HT-29 (cell line): Measurements from ENCODE around the gene SLC16A12. TPM values are rescaled to one million over a fixed set of nuclear protein-coding genes. Genes with fewer than 3 reads are reported as not detected.

Experiments
- DNase-seq: peaks from one replicate; pipeline ENCODE4 v3.0.0-alpha.2; 2015; ENCODE audit warnings: low spot score
- total RNA-seq: library from RNA; depleted of rRNA; stranded (reverse); fragments of >200 nt; shearing (Covaris generic); gene quantifications from 2 replicates; pipeline ENCODE4 v1.2.3, GENCODE V29; 2014

SLC16A12 gene
- total RNA-seq, 1 experiment from 2014 or later: 0.18 TPM

DNA sequence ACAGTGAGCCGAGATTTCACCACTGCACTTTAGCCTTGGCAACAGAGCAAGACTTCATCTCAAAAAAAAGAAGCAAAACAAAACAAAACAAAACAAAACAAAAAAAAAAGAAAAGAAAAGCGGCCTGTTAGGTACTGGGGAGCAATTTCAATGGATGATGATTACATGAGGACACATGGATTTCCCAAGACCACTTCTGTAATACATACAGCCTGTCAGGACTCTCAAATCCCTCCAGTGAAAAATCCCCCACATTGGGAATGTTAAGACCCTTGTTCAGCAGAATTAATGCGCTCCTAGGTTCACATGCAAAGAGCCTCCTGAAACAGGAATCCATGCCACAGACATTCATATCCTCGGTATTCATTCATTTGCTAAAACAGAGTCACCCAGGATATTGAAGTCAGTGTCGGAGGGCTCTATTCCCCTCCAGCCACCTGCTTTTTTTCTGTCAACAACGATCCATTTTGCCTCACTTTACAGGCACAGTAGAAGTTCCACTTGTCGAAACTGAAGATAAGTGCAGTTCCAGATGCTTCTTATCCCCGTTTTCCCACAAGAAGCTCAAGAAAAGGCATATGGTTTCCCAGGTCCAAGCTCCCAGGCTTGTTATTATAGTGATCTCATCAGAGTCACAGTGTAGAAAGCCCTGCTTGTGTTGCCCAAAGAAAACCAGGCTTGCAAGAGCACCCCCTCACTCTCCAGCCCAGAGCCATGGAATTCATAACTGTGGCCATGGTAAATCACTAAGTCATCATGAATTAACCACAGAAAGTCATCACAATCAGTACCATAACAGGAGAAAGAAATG, 20.2 kb downstream of the SLC16A12 start:
- no peak for DNase-seq

DNA sequence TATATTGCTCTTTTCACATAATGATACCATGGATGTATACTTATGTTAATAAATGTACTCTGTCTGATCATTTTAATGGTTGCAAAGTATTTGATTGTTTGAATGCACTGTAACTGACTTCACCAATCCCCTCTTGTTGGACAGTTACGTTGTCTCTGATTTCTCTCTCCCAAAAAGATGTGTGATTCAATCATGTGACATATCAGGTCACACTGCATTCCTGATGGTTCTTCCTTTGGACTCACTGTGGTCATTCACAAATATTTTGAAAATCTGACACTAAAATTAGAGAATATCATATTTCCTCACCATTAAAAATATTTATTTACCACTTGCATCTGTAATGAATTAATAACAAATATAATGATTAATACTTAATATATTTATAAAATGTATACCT, 22.2 kb downstream of the SLC16A12 start:
- DNase-seq: no peak

DNA sequence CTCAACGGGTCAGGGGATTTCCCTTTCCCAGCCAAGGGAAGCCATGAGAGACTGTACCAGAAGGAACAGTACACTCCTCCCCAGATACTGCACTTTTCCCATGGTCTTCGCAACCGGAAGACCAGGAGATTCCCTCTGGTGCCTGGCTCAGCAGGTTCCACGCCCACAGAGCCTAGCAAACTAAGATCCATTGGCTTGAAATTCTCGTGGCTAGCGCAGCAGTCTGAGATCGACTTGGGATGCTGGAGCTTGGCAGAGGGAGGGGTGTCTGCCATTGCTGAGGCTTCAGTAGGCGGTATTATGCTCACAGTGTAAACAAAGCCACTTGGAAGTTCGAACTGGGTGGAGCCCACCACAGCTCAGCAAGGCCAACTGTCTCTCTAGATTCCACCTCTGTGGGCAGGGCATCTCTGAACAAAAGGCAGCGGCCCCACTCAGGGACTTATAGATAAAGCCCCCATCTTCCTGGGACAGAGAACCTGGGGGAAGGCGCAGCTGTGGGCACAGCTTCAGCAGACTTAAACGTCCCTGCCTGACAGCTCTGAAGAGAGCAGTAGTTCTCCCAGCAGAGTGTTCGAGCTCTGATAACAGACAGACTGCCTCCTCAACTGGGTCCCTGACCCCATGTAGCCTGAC, 29.6 kb downstream of the SLC16A12 start:
- DNase-seq: no peak

DNA sequence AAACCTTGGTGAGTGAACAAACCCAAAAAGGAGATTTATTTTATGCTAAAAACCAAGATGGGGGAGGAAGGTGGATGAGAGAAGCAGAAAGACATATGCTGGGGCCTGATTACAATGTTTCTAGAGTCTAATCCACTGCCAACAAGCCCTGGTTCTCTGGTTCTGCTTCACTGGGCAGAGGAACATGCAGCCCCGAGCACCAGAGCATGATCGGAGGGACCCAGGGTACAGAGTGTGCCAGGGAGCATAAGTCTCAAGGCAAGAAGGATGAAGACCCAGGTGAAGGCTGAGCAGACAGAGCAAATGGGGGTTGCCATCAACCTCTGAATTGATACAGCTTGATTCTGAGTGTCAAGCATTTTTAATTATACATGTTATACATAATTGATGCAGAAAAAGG, 30.7 kb downstream of the SLC16A12 start:
- no peak for DNase-seq

DNA sequence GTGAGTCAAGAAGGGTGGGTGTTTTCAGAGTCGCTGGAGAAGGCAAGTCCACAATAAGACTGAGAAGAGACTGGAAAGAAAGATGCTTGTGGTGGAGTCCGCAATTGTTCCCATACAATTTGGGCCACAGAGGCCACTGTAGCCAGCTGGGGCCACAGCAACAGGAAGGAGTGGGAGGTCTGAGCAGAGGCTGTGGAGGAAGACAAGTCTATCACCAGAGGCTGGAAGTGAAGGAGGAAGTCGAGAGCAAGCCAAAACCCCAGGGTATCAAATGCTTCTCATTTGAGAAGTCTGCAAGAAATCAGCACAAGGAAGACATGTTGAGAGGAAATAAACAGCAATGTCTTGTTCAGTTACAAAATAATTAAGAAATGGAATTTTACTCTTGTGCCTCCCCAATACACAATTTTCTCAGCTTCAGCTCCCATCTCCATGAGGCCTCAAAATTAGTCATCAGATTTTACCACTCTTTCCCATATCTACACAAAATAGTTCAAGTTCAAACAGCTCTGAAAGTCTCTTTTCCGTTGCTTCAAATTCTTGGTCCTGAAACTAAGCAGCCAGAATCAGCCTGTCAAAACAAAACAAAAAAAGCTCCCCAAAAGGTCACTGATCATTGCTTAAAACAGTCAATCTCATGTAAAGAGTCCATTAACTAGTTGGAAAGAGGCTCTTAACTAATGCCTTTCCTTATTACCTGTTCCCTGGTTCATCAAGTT, 31.6 kb downstream of the SLC16A12 start:
- DNase-seq: no peak

DNA sequence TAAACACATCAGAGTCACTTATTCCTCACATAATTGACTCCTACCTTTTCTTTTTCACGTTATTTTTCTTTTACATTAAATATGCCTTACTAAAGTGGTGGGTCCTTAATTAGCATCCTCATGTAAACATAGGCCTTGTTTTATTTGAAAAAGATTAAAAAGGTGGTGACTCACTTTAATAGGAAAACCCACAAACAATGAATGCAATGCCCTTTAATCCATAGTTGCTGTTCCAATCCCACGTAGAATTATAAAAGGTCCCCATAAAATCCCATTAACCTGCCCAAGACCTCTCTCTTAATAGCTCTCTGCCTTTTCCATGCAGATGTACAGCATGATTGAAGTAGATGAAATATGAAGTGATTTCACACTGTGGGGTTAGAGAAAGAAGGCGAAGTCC, 32.2 kb downstream of the SLC16A12 start:
- DNase-seq: peak; percentile 22

DNA sequence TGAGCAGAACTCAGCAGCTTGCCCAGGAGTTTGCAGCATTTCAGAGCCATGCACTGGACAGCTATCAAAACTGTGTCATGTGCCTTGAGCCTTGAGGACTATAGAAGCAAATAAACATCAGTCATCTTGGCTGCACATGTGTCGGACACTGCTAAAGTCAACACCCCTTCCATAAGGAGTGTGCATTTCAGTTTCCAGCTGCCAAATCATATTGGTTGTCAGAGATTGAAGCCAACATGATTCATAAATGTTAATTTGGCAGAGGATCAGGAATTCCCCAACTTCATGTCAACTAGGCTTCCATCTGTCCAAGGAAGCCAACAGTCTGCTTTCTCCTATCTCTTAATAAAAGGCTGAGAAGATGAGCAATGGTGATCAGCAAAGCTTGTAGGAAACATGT, 32.8 kb downstream of the SLC16A12 start:
- DNase-seq: no peak

DNA sequence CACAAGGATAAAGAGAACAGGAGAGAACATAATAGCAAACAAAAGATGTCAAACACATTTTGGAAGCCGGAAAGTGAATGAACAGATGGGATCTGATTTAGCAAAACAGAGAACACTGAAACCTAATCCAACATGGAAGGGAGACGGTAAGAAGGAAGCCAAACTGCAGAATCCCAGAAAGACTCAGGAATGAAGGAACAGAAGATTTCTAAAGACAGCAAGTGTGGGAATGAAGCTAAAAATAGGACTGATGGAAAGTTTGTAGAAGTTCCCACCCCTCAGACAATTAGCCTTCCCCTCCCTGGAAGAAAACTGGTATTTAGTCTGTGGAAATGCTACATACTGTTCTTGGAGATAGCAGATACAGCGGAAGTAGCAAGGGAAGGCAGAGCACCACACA, 40.8 kb downstream of the SLC16A12 start:
- no peak for DNase-seq

DNA sequence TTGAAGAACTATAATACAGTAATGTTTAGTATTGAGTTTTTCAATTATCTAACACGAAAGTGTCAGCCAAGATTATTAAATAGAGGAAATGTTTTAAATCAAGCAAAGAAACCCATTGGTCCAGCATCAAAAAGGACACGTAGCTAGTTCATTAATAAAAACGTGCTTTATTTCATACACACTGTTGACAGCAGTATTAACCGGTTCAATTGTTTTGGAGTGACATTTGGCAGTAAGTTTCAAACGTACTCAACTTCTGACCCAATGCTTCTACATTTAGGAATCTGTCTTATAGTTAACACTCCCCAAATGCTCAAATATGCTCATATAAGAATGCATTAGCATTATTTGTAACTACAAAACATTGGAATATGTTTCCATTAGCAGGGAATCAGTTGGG, 41.3 kb downstream of the SLC16A12 start:
- DNase-seq: no peak

DNA sequence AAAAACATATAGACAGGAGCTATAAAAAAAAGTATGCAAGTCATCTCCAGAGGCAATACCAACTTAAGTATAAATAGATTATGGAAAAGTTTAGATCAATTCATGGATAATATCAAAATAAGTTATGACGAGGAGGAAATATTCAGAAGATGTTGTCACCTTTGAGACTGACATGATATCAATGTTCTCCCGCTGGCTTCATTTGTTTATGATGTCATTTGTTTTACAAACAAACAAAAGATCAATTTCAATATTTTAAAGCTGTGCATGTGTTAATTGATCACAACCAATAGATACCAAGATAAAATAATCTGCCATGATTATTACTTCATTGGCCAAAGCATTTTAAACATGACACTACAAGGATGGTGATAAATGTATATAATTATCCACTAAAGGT, 43.5 kb downstream of the SLC16A12 start:
- DNase-seq: no peak

DNA sequence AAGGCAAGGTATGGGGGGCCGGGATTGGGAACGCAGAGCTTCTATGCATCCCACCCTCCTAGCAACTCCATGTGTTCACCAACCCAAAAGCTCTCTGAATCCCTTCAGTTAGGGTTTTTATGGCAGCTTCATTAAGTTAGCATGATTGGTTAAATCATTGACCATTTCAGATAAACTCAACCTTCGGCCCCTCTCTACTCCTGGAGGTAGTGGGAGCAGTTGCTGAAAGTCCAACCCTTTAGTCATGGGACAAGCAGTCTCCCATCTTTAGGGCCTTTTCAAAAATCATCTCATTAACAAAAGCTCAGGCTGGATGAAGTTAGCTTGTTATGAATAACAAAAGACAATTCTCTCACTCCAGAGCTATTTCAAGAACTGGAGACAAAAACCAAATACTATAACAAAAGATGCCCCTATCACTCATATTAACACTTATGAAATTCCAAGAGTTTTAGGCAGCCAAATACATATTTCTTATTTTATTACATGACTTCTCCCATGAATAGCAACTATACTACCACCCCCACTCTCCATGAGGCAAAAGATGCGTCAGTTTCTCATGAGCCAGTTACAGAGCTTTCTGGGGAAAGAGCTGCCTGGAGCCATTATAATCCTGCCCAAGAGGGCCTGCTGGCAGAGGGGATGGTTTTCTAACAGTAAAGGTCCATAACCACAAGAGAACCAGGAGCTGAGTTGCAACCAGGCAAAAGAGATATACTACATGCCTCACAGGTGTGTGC, 44.6 kb downstream of the SLC16A12 start:
- no peak for DNase-seq

DNA sequence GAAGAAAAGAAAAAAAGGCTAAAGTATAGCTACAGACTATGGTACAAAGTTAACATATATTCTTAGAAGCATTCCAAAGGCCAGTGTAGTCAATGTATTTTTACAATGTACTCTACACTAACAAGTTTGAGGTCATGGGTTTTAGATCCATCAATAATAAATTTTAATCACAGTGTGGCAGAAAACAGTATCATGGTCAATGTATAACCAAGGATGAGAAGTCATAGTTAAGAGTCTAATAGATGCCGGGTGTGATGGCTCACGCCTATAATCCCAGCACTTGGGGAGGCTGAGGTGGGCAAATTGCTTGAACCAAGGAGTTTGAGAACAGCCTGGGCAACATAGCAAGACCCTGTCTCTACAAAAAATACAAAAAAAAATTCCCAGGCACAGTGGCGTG, 53.1 kb downstream of the SLC16A12 start:
- no peak for DNase-seq

DNA sequence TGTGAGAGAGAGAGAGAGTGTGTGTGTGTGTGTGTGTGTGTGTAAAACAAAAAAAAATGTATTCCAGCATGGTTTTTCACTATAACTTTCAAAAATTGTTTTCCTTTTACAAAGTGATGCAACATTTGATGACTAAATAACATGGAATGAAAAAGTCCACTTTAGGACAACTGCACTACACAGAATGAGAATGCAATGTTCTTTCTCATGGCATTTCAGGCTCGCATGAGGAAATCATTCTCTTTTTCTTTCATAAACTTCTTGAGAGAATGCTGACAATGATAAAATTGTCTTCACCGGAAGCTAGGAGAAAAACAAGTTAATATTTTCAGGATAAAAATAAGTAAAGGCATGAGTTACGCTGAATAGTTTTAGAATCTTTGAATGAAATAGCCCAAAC, 53.7 kb downstream of the SLC16A12 start:
- no peak for DNase-seq

DNA sequence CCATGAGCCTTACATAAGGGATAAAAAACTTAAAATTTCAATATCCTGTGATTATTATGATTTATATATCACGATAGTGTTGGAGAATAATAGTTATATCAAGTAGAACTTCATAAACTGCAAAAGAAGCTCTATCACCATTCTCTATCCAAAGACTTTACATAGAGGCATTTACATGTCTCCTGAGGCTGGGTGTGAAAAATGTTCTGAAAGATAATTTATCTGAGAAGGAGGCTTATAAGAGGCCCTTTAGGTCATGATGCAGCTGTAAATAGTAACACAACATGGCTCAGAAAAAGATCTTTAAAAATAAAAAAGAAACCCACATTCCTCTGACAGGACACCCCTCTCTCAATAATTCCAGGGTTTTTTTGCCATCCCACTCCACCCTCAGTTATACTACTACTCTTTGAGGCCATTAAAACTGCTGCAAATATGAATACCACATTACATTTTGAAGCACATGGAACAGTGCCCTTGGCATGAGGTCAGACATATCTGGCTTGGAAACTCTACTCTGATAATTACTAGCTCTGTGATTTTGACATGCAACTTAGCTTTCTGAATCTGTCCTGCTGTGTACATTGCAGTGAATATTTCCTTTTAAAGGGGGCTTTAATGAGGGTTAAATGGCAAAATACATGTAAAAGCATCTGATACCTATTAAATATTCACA, 55.5 kb downstream of the SLC16A12 start:
- DNase-seq: no peak

DNA sequence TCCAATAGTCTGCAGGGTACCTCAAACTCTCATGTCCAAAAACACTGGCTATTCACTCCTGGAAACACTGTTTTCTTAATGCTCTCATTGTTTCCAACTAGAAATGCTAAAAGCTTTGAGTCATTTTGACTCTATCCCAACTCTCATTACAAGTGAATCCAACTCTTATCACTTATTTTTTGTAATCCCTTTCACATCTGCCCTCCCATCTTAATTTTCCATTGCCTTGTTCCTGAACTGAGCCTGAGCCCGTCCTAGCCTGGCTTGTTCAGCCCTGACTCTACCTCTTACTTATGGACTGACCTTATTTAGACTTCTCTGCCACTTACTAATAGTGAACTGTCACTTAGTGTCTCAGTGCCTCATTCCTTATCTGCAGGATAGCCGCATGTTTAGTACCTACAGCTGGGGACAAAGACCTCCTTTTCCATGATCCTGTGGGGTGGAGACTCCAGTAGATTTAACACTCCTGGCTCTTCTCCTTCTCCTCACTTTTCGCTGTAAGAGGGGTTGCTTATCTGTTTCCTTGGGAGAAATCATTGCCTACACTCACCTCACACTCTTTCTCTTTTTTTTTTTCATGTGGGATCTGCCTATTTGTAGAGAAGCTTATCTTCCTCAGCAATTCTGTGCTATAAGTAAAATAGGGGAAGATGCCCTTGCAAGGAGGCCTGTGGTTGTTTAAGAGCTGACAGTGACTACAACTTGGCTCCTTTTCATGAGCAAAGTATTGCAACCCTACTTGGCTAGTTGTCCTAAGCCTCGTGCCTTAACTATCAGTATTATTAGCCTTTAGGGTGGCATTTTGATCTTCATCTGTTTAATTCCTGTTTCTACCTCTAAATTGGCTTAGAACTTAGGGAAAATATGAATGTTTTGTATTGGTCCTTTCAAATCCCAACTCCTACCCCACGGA, 56.4 kb downstream of the SLC16A12 start:
- no peak for DNase-seq

DNA sequence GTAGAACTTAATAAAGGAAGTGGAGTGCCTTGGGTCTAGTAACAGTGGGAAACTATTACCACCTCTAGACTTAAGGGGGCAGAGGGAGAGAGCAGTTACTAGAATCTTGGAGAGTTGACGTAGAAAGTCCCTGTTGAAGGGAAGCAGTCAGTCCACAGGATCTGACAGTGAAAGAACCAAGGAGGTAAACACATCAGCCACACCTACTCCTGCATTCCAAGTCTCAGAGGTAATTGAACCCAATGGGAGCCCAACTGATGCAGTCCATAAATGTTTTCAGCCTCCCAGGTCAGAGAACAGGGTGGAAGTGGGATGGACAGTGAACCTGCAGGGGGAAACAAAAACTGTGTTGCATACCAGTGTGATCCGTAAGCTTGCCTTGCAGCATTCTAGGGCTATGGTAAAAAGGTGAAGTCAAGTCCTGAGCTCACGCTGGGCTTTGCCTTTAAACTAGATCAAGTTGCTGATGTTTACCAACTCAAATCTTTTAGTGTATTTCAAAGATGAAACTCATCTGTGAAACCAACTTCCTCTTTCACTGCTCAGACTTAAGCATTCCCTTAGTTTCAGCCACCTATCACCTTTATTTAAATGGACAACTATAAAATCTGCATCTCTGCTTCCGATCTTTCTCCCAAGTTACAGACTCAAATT, 57.2 kb downstream of the SLC16A12 start:
- DNase-seq: no peak

DNA sequence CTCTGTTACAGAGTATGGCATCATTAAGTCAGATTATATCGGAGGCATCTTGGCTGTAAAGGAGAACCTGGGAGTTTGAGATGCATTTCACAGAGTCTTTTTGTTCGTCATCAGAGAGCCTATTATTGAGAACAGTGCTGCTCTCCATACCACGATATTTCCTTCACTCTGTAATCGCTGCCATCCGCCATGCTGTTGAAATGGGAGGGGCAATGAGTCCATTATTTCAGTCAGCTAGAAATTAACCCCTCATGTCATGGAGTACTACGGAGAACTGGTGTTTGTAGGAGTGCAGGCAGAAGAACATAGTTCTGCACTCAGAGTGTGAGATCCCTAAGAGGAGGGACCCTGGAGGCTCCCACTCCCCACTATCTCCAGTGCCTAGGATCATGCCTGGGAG, 59.2 kb downstream of the SLC16A12 start:
- DNase-seq: no peak

DNA sequence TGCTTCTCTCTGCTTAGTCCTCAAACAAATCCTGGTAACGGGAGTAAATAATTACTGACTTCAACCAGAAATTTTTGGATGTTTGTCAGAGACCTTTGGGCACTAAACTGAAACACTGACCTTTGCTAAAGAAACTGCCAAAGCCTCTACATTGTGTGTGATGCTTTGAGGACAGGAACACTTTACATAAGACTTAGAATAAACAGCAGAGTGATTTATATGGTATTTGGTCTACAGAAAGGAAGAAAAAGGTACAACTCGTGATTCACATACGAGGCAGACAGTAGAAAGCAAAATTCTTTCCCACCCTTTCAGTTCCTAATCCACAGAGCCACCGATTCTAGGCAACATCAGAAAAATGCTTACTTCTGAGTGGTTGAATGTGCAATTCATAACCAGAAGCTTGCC, 59.8 kb downstream of the SLC16A12 start:
- no peak for DNase-seq

DNA sequence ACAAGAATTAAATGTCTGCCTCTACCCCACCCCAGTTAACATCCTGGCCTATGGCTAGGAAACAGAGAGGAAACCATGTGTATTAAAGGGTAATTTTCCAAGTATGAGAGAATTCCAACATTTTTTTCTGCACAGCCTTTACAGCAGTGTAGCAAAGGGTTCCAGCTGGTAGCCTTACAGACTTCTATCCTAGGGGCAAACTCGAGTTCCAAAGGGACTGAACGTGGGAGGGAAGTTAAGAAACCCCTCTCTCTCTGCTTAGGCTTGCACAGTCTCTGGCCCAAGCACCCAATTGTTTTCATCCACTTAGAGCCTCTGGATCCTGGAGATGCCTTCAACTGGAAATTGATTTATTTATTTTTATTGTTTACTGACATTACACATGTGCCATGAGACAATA, 60.3 kb downstream of the SLC16A12 start:
- DNase-seq: no peak

DNA sequence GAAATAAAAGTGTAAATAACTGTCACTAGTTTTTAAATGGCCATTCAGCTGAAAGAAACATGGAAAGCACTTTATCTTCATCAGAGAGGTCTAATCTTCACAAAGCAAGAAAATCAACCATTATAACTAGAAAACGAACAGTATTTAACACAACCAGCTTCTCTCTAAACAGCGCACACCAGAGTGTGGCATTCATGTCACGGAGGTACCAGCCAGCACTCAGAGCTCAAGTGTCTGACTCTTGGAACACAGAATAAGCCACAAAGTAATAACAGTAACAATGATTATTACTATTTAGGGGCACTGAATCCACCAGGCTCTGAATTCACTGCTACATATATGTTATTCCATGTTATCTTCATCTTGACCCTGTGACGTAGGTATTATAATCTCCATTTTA, 60.9 kb downstream of the SLC16A12 start:
- no peak for DNase-seq
